HG03571 (cell line): ENCODE data around the gene CPAMD8.
"Not testable (repeated sequence)": the region's sequence is repeated elsewhere in the genome, so short reads cannot be mapped to it uniquely, and the experiment has no call there.

ENCODE experiments used
- ATAC-seq: cut with Tn5 transposase; IDR thresholded peaks from one replicate; pipeline ENCODE4 v1.9.1; 2021; ENCODE audit not compliant: unreplicated experiment

The CPAMD8 gene

DNA sequence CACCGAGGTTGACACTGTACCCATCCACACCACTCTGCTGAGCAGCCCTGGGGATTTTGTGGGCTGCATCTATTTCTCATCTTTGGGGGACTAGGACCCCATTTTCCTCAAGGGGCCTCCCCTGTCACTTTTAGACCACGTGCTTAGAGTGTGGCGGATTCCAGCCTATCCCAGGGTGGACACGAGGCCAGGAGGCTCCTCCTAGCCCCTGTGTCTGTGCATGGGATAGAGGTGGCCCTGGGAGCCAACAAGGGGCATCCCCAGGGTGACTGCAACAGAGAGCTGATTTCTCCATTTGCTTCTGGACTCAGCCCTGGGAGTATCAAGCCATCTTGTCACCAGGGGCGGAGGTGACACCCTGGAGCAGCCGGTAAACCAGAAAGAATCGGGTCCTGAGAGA is 24.2 kb downstream of the CPAMD8 start:
- no peak for ATAC-seq

DNA sequence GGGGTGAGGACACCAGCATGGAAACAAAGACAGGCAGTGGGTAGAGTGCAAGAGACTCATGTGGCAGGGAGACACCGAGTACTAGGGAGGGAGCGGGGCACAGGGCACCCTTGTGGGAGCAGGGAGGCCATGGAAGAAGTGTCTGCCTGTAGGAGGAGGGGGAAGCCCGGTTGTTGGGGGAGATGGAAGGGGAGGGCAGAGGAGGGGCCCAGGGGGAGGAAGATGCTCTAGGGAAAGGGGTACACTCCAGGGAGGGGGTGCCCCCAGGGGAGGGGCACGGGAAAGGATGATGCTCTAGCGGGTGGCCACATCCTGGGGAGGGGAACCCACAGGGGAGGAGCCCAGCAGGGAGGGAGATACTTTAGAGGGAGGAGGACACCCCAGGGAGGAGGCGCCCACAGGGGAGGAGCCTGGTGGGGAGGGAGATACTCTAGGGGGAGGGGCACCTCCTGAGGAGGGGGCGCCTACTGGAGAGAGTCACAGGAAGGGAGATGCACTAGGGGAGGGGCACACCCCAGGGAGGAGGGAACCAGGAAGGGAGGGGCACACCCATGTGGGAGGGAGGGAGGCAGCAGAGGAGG is 24.9 kb downstream of the CPAMD8 start:
- ATAC-seq: no peak

DNA sequence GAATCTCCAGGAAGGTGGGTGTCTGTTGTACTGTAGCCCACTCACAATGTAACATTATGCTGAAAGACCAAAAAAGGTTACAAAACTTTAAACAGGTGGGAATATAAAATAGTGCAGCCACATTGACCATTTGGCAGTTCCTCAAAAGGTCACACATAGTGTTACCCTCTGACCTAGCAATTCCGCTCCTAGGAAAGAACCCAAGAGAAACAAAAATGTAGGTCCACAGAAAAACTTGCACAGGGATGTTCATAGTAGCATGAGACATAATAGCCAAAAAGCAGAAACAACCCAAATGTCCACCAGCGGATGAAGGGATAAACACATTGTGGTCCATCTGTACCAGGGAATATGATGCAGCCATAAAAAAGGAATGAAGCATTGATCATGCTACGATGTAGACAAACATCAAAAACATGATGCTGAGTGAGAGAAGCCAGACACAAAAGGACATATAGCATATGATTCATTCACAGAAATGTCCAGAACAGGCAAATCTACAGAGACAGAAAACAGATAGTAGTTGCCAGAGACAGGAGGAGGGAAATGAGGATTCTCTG is 27.9 kb downstream of the CPAMD8 start:
- ATAC-seq: no peak

DNA sequence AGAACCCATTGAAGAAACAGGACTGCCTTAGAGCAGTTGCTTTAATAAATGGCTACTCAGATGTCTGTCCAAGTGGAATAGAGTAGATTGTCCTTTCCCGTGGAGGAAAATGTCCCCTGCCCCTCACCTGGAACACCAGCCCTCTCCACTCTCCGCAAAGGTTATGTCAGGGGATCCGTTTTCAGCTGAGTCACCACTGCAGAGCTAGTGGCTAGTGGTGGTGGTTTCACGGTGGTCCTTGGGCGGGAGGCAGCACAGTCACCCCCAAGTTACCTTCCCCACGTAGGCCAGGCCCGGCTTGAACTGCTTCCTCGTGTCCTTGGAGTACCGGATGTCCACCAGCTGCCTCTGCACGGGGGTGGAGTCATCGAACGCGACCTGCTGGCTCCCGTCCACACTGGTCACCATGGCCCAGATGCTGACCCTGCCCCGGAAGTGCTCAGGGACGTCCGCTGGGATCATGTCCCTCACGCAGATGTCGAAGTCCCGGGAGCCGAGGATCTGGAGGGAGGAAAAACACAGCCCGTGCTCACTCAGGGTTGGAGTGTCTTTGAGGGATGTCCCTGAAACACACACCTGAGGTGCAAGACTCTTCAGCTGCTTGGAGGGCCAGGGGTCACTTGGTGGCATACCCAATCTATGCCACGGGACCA is 29.6 kb downstream of the CPAMD8 start:
- ATAC-seq: not testable (repeated sequence)

DNA sequence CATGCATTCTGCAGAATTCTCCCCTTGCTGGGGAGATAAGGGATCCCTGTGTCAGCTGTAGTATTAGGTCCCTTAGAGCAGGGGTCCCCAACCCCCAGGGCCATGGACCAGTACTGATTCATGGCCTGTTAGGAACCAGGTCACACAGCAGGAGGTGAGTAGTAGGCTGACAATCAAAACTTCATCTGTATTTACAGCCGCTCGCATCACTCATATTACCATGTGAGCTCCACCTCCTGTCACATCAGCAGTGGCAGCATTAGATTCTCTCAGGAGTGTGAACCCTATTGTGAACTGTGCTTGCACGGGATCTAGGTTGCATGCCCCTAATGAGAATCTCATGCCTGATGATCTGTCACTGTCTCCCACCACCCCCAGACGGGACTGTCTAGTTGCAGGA is 37.9 kb downstream of the CPAMD8 start:
- no peak for ATAC-seq

DNA sequence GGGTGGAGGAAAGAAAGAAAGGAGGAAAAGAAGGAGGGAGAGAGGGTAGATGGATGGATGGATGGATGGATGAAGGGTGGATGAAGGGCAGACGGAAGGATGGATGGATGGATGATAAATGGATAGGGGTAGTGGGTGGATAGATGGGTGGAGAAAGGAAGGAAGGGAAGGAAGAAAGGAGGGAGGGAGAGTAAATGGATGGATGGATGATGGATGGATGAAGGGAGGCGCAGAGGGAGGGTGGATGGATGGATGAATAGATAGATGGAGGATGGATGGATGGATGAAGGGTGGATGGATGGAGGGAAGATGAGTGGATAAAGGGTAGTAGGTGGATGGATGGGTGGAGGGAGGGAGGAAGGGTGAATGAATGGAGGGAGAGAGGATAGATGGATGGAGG is 41.2 kb downstream of the CPAMD8 start:
- ATAC-seq: no peak

DNA sequence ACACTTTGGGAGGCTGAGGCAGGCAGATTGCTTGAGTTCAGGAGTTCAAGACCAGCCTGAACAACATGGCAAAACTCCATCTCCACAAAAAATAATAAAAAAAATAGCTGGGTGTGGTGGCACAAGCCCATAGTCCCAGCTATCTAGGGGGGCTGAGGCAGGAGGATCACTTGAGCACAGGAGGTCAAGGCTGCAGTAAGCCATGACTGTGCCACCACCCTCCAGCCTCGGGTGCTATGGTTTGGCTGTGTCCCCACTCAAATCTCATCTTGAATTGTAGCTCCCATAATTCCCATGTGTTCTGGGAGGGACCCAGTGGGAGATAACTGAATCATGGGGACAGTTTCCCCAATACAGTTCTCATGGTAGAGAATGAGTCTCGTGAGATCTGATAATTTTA is 44.0 kb downstream of the CPAMD8 start:
- not testable (repeated sequence) for ATAC-seq

DNA sequence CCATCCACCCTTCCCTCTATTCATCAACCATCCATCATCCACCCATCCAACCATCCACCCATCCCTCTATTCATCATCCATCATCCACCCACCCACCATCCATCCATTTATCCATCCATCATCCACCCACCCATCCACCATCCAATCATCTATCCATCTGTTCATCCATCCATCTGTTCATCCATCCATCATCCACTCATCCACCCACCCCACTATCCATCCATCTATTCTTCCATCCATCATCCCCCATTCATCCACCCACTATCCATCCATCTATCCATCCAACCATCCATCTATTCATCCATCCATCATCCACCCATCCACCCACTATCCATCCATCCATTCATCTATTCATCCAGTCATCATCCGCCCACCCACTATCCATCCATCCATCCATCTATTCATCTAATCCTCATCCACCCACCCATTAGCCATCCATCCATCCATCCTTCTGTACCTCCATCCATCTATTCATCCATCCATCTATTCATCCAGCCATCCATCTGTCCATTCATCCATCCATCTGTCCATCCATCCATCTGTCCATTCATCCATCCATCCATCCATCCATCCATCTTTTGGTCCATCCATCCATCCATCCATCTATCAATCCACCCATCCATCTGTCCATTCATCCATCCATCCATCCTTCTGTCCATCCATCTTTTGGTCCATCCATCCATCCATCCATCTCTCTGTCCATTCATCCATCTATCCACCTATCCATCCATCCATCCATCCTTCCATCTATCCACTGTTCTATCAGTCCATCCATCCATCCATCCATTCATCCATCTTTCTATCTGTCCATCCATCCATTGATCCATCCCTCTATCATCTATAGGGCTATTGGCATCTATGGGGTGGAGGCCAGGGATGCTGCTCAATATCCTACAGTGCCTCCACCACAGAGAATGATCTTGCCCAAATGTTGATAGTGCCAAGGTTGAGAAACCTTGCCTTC is 47.5 kb downstream of the CPAMD8 start:
- no peak for ATAC-seq

DNA sequence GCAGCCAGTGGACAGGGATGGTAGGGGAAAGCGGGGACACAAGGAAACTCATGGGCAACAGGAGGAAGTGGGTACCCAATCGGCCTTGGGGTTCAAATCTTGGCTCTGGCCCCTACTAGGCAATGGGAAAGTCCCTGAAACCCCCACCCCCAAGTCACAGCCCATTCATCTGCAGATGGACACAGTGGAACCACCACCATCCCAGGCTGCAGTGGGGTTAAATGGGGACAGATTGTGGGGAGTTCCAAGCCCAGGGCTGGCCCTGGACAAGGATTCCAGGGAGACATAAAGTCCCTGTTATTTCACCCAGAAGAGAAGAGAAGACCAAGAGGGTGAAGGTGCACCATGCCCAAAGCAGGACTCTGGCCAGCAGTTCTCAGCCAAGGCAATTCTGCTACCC is 48.5 kb downstream of the CPAMD8 start:
- ATAC-seq: no peak

DNA sequence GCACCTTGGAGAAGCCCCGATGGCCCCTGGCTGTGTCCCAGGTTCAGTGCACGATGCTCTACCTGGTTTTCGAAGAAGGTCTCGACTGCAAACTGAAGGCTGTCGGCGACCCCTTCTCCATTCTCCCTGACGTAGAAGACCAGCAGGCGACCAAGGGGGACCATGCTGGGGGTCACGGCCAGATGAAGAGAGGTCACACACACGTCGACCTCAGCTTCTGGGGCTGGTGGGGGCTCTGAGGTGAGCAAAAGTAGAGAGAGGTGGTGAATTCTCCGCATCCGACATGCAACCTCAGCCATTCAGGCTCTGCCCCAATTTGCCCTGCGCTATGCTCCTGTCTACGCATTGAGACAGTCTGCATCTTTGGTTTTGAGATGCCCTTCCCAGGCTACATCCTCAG is 49.3 kb downstream of the CPAMD8 start:
- no peak for ATAC-seq

DNA sequence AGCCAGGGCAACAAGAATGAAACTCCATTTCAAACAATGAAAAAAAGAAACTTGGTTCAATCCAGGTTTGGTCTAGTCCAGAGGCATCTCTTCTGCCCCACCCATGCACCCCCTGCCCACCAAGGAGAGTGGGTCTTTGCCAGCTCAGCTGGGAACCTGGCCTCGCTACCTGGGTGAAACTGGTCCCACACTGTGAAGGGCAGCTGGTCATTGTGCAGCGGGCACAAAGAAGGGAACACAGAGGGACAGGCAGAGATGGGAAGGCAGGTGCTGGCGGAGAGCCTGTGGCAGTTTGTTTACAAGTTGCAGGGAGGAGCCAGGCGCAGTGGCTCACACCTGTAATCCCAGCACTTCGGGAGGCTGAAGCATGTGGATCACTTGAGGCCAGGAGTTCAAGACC is 50.2 kb downstream of the CPAMD8 start:
- ATAC-seq: no peak

DNA sequence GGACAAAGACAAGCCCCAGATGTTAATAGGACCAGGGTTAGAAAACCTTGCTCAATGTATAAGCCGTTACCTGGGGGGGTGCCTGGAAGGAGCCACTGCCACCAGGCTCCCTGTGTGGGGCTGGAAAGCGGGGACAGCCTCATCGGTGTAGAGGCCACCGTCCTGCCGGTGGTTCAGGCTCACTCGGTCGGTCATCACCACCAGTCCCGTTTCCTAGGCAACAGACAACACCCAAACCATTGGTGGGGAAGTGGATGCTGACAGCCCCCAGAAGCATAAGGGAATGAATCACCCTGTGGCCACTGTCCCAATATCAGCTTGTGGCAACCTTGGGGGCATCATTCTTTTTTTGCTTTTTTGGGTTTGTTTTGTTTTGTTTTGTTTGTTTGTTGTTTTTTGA is 55.8 kb downstream of the CPAMD8 start:
- ATAC-seq: no peak

DNA sequence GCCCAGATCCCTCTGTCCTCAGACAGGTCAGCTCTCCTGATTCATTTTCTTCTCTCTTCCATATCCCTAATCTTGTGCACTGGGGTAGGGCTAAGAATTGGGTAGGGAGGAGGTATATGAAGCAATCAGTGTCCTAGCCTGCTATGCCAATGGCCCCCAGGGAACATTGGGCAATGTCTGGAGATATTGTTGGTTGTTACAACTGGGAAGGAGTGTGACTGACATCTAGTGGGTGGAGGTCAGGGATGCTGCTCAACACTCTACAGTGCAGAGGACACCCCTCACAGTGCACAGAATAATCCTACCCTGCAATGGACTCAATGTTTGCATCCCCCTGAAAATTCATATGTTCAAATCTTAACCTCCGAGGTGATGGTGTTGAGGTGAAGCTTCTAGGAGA is 57.5 kb downstream of the CPAMD8 start:
- ATAC-seq: no peak

DNA sequence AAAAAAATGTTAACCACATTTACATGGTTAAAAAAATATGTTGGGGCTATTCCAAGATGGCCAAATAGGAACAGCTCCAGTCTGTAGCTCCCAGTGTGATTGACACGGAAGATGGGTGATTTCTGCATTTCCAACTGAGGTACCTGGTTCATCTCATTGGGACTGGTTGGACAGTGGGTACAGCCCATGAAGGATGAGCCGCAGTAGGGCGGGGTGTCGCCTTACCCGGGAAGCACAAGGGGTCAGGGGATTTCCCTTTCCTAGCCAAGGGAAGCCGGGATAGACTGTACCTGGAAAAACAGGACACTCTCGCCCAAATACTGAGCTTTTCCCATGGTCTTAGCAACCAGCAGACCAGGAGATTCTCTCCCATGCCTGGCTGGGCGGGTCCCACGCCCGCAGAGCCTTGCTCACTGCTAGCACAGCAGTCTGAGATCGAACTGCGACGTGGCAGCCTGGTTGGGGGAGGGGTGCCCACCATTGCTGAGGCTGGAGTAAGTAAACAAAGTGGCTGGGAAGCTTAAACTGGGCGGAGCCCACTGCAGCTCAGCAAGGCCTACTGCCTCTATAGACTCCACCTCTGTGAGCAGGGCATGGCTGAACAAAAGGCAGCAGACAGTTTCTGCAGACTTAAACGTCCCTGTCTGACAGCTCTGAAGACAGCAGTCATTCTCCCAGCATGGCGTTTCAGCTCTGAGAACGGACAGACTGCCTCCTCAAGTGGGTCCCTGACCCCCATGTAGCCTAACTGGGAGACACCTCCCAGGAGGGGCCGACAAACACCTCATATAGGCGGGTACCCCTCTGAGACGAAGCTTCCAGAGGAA is 65.4 kb downstream of the CPAMD8 start:
- not testable (repeated sequence) for ATAC-seq

DNA sequence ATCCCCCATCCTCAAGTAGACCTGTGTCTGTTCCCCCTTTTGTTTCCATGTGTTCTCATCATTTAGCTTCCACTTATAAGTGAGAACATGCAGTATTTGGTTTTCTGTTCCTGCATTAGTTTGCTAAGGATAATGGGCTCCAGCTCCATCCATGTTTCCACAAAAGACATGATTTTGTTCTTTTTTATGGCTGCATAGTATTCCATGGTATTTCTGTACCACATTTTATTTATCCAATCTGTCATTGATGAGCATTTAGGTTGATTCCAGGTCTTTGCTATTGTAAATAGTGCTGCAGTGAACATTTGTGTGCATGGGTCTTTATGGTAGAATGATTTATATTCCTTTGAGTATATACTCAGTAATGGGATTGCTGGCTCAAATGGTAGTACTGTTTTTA is 68.3 kb downstream of the CPAMD8 start:
- not testable (repeated sequence) for ATAC-seq

DNA sequence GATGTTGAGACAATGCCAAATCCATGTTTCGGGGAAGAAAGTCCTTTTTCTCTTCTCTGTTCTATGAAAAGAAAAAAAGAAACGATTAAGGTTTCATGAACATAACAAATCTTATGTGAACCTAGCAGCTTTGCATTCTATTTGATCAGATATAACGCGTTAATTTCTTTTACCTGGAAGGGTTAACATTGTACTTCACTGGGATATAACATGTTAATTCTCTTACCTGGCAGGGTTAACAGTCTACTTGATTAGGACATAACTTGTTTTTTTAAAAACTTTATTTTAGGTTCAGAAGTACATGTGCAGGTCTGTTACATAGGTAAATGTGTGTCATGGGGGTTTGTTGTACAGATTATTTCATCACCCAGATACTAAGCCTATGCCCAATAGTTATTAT is 68.8 kb downstream of the CPAMD8 start:
- no peak for ATAC-seq

DNA sequence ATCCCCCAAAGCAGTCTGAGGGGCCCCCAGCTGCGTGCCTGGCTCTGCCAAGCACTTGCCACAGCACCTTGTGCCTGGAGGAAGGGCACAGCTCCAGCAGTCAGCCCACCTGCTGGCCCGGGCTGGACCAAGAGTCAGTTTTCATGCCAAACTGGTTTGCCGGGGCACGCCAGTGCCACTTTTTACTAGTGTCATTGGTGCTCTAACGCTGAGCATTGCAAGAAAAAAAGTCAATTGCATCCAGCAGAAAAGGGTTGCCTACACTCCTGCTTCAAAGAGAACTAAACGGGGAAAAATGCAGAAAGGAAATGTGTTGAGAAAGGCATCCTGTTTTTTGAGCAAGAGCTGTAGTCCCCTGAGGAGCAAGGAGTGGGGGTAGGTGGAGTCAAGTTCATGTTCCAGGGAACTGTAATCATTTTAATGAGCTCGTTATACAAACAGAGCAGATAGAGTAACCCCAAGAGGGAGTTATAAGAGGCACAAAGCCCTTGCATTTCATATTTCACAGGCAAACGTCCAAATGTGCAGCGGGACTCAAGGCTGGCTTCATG is 69.4 kb downstream of the CPAMD8 start:
- no peak for ATAC-seq

DNA sequence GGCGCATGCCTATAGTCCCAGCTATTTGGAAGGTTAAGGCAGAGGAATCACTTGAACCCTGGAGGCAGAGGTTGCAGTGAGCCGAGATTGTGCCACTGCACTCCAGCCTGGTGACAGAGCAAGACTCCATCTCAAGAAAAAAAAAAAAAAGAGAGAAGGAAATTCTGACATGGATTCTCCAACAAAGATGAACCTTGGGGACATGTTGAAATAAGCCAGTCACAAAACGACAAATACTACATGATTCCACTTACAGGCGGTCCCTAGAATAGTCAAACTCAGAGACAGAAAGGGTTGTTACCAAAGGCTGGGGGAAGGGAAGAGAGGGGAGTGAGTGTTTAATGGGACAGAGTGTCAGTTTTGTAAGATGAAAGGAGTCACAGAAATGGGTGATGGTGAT is 71.4 kb downstream of the CPAMD8 start:
- no peak for ATAC-seq

DNA sequence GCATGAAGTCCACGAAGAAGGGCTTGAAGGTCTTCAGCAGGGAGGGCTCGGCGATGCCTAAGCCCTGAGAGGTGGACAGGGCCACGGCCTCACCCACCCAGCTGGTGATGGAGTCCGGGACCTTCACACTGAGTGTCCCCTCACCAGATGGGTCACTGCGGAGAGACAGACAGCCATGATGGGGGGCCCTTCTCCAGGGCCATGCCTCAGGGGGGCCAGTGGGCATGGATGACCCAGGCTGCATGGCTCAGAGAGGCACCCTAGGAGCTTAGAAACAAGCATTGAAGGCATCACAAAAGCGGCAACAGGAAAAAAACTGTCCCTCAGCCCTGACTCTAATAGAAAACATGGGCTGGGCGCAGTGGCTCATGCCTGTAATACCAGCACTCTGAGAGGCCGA is 74.6 kb downstream of the CPAMD8 start:
- no peak for ATAC-seq

DNA sequence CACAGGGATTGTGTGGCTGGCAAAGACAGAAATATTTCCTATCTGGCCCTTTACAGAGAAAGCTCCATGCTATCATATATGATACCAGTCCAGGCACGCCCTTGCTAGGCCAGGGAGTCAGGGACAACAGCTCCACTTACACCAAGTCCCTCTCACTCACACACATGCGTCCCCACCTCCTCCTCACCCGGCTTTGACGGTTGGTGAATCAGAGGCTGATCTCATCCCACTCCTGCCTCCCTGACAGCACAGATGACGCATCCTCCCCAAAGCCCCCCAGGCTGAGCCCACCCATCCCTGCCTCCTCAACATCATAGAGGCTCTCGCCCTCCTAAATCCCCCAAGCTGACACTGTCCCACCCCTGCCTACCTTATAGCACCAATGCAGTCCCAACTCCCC is 75.1 kb downstream of the CPAMD8 start:
- no peak for ATAC-seq
